Activated T-cell treated with anti-CD3 and anti-CD28 coated beads, Interleukin-2, amount 50 U/mL, for 1 hour (primary cell): ENCODE measurements around the gene AP2S1.
"Not testable (repeated sequence)": the region's sequence is repeated elsewhere in the genome, so short reads cannot be mapped to it uniquely, and the experiment has no call there.

ENCODE experiments used
- DNase-seq: peaks from one replicate; pipeline ENCODE4 v3.0.0-alpha.2; 2020

The AP2S1 gene

GRCh38 chr19:46866407-46867136 lies 15.9 kb upstream of the AP2S1 start:
- DNase-seq = no peak

DNA sequence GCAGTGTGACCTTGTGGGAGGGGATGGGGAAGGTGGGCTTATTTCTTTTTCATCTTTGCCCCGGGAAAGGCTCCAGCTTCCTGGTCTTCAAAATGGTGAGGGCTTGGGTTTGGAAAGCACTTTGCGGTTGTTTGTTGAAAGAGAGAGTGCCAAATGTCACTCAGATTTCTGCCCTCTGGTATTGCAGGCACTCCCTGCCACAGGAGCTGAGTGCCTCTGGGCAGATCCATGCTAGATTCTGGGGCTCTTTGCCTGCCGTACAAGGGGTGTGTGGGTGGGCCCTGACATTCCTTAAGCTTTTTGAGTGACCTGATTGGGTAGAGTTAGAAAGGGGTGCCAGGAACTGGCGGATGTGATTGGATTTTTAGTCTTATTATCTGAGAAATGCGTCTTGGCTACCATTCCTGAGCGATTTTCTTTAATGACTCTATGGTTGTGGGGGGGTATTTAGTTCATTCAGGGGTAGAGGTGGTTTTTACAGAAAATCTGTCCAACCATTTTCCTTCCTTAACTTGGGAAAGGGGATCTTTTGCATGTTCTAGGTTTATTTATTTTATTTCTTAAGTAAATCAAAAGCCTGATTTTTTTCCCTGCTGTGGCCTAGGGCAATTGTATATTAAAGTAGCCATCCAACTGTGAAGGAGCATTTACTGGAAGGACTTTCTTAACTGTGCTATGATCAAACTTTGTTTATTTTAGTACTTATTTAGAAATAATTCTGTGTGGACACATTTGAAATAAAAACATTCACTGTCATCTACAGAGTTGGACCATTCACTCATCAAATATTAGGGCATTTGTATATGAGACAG lies 13.4 kb upstream of the AP2S1 start:
- no peak for DNase-seq

DNA sequence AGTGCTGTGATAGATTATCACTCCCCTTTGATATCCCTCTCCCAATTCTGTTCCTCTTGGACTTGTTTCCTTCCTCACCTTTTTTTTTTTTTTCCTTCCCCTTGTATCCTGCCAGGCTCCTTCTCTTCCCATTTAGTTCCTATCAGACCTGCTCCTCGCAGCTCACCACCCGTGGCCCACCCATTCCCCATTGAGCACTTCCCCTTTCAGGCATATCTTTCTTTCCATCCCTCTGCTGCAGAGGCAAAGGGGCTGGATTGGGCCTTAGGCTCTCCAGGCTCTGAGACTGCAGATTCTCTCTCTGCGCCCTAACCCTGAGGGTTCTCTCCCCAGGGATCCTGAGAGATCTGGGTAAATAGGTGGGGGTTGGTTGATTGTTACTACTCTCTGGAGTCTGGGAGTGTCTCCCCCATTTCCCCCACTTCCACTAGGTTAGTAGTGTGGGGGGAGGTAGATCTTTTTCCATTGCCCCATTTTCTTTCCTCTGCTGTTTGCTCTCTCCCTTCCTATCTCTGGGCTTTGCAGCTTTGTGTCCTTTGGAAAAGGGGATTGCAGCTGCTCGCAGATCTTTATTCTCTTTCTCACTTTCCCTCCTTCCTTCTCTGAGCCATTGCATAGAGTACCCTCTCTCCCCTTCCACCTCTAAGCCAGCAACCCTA lies 12.5 kb upstream of the AP2S1 start:
- no peak for DNase-seq

DNA sequence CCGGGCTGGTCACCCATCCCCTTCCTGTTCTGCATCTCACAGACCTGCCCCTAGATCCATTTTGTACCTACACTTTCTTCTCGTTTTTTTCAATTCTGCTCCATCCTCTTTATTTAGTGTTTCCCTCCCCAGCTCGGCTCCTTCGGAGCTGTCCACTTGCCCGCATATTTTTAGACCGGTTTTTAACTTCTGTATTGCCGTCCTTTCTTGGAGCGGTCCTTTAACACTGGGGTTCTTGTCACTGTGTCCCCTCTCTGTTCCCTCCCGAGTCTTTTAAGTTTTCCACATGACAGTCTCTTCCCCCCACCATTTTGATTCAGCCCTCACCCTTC lies 11.8 kb upstream of the AP2S1 start:
- DNase-seq = no peak

DNA sequence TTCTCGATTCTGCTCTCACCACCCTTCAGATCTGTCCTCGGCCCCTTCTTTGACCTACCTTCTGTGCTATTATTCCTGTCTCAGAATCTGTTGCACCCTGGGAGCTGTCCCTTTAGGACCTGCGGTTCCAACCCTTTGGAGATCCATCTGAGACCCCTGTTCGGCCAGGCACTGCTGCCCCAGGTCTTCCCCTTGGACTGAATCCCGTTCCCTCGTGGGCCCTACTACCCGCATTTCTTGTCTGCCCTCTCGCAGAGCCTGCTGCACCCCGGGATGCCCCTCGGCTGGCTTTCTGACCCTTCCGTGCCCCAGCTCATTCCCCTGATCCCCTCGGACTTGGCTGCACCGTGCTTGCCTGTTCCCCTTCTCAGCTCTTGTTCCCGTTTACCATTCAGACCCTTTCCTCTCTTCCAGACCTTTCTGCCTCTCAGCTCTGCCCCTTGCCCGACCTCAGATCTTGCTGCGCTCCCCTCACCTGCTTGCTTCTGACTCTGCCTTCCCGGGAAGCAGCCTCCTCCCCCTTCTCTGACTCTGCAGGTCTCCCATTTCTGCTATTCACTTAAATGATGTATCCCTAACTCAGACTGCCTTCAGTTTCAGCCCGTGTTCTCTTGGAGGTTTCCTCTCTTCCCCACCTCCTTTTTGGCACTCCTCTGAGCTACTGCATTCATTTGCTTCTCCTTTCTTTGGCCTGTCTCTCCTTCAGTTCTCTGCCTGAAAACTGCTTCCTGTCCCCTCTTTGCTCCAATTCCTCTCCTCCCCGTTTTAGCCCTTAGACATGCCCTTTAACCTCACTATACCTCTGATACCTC lies 11.3 kb upstream of the AP2S1 start:
- DNase-seq = peak; percentile 28

- DNase-seq = peak; percentile 36
Measured at GRCh38 chr19:46860846-46861690, 10.4 kb upstream of the AP2S1 start, which contains the start of gene ARHGAP35. TSS of gene ARHGAP35 (plus strand) at chr19:46860997. CDS start at chr19:46918676, 57,679 bp downstream.

DNA sequence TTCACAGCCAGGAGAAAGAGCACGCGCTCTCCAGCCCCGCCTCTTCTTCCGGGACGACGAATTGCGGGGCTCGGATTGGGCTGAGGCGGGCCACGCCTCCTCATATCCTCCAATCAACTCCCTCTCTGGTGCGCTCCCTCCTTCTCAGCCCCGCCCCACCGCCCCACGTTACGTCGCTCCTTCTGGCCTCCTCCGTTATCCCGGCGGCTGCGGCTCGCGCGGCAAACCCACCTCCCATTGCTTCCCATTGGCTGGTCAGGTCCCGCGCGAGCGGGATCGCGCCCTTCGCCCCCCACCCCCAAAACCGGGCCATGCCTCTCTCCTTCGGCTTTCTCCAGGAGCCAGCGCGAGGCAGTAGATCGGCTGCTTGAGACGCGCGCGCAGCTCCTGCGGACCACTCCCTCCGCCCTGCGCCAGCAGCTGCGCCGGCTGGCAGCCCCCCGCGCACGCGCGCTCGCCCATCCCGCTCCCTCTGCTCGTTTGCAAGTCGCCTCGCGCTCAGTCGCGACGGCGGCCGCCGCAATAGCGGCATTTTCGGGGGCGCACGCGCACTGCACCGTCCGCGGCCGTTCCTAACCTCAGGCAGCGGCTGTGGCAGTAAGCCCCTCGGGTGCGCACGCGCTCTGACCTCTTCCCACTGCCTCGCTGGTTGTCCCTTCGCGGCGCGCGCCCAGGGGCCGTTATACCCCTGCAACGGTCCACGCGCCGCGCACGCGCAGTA lies 9.6 kb upstream of the AP2S1 start:
- DNase-seq = peak; percentile 91

DNA sequence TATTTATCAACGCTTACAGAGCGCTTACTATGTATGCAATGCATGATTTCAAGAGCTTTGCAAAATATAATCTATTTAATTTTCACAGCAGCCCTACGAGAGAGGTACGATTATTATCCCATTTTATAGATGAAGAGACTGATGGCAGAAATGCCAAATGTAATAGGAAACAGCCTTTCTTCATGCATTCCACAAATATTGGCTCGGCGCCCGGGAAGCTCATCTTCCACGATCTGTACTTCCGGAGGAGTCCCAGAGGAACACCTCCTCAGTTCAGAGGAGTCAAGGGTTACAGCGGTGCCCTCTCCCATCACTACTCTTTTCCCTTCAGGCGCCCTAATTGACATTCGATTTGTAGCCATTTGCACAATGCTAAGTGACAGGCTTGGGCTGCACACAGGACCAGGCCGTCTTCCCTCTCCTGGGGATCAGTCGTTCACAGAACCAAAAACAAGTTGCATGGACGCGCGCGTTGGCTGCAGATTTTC lies 9.0 kb upstream of the AP2S1 start:
- DNase-seq = no peak

DNA sequence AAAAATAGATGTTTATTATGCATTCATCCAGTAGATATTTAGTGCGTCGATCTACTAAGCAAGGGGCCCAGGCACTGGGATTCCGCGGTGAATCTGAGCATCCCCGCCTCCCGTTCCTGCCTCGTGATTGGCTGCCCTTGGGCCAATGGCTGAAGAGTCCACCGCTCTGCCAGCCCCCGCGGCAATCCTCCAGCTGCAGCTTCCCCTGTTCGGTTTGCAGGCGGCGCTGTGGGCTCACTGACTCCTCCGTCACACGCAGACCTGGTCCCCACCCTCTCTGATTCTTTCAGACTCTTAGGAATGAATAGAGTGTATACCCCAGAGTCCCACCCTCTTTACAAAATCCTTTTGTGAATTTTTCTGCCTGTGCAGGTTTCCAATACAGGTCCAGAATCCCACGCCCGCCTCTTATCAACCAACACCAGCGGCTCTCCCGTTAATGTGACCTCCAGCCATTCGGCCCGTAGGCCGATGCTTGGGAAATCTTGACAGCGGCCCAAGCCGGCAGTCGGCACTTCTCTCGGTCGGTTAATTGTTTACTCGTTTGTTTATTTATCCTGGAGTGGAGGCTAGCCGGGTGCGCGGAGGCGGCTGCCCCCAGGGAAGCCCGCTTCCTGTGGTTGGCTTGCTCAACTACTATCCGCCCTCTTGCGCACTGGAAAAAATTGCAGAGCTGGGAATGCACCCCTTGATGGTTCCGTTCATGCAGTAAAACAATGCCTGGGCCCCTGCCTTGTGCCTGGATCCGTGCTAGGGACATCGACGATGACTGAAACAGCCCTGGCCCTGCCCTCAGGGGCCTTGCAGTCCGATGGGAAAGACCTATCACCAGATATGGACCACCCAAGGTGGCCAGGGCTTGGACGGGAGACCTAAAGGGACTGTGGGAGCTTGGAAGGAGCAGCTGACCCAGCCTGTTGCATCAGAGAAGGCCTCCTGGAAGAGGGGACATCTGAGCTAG lies 5.7 kb upstream of the AP2S1 start:
- DNase-seq = peak; percentile 88

- not testable (repeated sequence) for DNase-seq
Measured at GRCh38 chr19:46854698-46855097, 4.1 kb upstream of the AP2S1 start.

GRCh38 chr19:46852830-46853229 lies 2.2 kb upstream of the AP2S1 start:
- DNase-seq = no peak

DNA sequence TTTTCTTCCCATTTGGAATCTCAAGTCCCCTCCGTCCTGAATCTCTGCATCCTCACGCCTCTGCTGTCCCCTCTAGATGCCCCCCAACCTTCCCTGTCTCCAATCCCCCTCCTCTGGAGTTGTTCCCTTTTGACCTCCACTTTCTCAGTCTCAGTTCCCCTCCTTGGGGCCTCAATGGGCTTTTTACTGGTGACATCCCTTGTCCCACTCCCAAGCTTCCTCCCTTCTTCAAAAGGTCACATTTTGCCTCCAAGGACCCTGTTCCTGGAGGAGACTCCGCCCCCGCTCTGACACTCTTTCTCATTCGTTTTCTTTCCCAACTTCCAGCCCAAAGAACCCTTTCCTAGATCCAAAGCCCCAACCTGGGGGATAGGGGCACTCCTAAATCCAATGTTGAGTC lies 1.0 kb downstream of the AP2S1 start:
- no peak for DNase-seq

- DNase-seq = no peak
Measured at GRCh38 chr19:46848389-46848788, 2.3 kb downstream of the AP2S1 start.

DNA sequence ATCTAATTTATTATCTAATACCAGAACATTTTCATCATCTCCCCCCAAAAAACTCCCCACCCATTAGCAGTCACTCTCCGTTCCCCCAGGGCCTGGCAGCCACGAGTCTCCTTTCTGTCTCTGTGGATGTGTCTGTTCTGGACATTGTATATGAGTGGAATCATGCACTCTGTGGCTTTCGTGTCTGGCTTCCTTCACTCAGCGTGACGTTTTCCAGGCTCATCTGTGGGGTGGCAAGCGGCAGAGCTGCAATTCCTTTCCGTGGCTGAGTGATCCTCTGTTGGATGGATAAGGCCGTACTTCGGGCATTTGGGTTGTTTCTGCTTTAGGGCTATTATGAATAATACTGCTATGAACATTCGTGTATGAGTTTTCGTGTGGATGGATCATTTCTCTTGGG lies 3.1 kb downstream of the AP2S1 start:
- no peak for DNase-seq

- no peak for DNase-seq
Measured at GRCh38 chr19:46845959-46846459, 4.6 kb downstream of the AP2S1 start.

GRCh38 chr19:46844067-46844489 lies 6.6 kb downstream of the AP2S1 start:
- no peak for DNase-seq

GRCh38 chr19:46842791-46843190 lies 7.9 kb downstream of the AP2S1 start:
- DNase-seq = no peak

GRCh38 chr19:46841458-46842083 lies 9.1 kb downstream of the AP2S1 start:
- no peak for DNase-seq

GRCh38 chr19:46840498-46840942 lies 10.1 kb downstream of the AP2S1 start:
- DNase-seq = peak; percentile 63
